ENCODE measurements around the gene MADCAM1.
"Not testable (repeated sequence)": the region's sequence is repeated elsewhere in the genome, so short reads cannot be mapped to it uniquely, and the experiment has no call there.

Gene MADCAM1

DNA sequence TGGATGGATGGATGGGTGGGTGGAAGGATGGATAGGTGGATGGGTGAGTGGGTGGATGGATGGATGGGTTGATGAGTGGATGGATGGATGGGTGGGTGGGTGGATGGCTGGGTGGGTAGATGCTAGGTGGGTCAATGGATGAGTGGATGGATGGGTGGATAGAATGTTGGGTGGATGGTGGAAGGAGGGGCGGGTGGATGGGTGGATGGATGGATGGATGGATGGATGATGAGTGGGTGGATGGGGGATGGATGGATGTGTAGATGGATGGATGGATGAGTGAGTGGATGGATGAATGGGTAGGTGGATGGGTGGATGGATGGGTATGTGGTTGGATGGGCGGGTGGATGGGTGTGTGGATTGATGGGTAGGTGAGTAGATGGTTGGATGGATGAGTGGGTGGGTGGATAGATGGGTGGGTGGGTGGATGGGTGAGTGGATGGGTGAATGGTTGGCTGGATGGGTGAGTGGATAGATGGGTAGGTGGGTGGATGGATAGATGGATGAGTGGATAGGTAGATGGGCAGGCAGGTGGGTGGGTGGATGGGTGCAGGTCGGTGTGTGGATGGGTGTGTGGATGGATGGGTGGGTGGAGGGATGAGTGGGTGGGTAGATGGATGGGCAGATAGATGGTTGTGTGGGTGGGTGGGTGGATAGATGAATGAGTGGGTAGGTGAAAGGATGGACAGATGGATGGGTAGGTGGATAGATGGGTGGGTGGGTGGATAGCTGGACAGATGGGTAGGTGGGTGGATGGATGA, 31.1 kb upstream of the MADCAM1 start:
- no peak for DNase-seq (ENCODE audit: low spot score)

DNA sequence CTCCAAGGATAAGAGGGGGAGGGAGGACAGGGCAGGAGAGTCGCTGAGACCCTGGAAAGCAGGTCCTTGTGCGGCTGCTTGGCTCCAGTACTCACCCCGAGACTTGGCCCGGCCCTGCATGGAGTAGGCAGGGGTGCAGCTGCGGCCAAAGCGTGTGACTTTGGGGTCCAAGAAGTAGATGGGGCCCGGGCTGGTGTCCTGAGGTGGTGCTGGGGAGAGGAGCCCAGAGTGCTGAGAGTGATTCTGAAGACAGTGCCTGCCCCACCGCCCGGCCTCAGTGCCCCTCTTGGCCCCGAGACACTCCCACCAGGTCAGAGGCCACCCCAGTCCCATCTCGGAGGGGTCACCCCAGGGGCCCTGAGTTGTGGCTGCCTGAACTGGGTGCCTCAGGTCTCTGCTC, 28.7 kb upstream of the MADCAM1 start:
- DNase-seq (ENCODE audit: low spot score): no peak

DNA sequence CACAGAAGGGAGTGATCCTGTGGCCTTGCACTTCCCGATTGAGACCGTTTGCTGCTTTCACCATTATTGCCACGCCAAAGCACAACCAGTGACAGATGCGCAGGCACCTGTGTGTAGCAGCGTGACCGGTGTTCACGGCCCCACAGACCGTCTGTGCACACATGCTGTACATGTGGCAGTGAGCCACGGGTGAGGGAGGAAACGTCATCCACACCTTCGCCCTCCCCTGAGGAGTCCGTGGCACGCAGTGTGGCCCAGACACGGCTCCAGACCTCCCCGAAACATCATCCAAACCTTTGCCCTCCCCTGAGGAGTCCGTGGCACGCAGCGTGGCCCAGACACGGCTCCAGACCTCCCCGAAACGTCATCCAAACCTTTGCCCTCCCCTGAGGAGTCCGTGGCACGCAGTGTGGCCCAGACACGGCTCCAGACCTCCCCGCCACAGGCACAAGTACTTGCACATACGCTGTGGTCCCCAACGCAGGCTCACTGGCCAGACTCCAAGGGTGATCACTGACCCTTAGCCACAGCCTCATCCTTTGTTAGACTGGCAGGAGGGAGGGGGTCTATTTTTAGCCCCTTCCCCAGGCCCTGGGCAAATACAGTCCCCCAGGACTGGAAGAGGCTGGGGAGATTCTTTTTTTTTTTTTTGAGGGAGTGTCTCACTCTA, 27.6 kb upstream of the MADCAM1 start:
- DNase-seq (ENCODE audit: low spot score): no peak

DNA sequence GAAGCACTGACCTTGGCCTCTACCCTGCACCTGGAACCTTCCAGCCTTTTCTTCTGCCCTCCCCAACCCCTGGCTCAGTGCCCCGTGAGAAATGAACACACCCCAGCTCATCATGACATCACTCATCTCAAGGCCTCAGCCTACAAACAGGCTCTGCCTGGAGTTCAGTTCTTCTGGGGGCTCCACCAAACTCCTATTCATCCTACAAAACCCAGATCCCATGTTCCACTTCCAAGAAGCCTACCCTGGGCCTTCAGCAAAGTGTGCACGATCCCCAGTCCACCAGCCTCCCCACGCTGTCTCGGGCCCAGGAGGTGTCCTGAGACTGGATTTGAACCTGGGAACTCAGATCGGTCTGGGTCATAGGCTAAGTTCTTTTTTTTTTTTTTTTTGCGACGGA, 26.5 kb upstream of the MADCAM1 start:
- no peak for DNase-seq (ENCODE audit: low spot score)

DNA sequence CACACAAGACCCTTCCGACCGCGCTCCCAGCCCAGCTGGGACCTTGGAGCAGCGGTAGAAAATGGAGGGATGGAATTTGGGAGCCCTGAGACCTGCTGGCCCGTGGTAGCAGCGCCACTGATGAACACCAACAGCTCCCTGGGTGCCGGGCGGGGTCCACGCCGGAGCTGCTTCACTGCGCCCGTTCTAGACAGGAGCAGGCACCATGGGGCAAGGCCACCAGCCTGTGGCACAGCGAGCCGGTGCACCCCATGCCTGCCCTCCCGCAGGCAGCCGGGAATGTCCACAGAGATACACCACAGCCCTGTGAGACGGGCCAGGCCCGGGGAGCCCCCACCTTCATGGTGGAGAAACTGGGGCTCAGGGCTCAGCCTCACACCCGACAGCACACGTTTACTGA, 25.6 kb upstream of the MADCAM1 start:
- no peak for DNase-seq (ENCODE audit: low spot score)

DNA sequence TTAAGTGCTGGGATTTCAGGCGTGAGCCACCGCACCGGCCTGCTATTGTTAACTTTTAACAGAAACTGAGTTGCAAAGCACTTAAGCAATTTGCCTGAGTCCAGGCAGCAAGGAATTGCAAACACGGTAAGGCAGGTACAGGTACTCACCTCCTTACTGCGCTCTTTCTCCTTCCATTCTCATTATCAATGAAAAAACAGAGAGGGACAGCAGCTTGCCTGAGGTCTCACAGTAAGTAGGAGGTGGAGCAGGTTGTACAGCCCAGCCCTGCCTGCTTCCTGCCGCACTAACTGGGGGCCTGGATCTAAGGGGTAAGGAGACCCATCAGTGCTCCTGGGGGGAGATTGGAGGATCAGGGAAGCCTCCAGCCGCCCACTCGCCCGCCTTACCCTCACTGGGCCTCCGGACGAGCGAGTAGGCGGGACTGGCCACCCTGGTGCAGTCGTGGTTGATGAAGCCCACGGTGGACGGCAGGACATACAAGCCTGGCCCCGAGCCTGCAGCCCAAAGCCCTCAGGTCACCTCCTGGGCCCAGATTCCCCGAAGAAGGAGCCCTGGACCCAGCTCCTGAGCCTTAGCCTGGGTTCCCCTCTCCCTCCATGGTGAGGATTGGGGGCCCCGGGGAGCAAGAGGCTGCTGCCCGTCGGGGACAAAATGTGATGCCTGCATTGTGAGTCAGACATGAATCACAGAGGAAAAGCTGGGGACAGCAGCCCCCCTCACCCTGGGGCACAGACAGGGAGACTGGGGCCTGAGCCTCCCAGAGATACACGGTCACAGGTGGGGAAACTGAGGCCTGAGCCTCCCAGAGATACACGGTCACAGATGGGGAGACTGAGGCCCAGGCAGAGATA, 24.1 kb upstream of the MADCAM1 start:
- no peak for DNase-seq (ENCODE audit: low spot score)

DNA sequence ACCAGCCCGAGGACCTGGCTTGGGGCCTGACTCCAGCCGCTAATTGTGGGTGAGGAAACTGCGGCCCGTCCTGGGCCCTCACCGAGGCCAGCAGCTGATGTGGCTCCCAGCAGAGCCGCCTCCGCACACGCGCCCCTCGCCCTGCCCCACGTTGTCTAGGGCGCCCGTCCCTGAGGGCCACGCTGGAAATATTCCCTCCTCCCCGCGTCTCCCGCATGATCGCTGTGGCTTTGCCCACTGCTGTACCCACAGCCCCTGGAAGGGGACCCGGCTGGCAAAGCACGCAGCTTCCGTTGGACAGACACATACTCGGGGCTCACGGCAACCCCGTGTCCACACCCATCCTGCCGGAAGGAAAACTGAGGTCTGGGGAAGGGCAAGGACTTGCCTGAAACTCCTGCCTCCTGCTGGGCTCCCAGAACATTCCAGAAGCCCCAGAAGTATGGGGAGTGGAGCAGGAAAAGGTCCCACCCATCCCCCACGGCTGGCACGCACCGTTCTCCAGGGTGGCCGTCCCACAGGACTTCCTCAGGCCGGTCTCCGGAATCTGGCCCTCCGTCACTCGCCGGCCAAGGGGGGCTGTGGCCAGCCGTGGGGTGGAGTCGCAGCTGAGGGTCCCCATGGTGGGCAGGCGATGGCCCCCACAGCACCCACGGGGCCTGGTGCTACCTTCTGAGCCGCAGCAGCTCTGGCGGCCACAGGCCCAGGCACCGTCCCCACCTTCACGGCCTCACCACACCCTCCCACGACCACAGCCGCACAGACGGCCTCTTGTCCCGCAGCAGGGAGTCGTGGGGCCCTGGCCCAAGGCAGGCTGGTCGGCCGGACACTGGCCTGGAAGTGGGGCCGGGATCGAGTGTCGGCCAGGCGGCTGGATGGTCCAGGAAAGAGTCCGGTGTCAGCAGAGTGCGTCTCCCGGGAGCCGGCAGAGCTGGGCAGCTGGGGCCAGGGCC, 21.9 kb upstream of the MADCAM1 start:
- DNase-seq (ENCODE audit: low spot score): no peak

DNA sequence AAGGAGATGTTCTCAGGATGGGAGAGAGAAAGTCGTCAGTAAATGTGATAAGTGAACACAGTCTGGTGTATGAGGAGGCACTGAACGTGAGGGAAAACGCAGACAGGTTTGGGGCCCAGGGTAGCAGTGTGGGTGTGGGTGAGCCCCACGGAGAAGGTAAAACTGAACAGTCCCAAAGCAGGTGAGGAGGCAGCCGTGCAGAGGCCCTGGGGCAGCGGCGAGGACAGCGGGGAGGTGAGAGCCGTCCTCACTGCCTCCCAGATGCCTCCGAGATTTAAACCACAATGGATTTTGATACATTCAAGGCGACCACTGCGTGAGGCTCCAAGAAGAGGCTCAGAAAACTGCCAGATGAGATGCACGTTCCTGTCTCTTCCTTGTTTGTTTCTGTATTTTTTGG, 20.9 kb upstream of the MADCAM1 start:
- no peak for DNase-seq (ENCODE audit: low spot score)

DNA sequence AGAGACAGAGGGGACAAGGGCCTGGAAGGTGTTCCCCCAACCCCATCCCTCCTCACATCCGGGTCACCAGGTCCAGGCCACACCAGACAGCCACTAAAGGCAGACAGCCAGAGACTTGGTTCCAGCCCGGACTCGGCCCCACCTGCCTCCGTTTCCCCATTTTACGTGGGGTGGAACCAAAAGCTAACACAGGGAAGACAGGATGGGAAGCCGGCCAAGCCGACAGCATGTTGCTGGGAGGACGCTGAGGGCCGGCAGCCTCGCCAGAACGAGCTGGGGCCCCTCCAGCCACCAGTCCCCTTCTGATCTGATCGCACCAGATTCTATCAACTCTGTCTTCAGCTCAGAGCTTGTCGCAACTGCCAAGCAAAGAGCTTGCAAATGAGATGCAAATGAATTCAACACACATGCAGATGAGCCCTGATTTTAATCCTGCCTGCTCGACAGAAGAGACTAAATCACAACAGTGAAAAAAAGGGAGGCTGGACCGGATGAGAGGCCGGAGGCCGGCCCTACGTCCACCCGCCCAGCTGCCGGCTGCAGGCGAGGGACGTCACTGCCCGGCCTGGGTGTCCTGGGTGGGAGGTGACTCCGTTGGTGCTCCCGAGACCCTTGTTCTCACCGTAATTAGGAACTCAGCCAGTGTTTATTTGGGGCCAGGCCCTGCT, 17.9 kb upstream of the MADCAM1 start:
- DNase-seq (ENCODE audit: low spot score): no peak

DNA sequence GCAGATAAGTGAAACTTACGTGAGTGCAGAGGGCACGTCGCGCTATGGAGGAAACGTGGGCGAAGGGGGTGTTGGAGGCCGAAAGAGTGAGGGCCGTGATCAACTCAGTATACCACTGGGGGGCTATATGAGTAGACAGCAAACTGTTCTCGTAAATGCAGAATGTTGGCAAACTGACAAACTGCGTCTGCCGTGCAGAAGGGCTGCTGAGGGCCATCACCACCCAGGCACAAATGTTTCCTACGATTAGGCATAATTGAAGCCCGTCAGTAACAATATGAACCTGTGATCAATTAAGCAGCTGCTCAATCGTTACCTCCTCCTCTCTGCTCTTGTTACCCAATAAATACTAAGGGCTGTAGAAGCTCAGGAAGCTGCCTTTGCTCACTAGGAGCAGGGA, 17.3 kb upstream of the MADCAM1 start:
- DNase-seq (ENCODE audit: low spot score): no peak

DNA sequence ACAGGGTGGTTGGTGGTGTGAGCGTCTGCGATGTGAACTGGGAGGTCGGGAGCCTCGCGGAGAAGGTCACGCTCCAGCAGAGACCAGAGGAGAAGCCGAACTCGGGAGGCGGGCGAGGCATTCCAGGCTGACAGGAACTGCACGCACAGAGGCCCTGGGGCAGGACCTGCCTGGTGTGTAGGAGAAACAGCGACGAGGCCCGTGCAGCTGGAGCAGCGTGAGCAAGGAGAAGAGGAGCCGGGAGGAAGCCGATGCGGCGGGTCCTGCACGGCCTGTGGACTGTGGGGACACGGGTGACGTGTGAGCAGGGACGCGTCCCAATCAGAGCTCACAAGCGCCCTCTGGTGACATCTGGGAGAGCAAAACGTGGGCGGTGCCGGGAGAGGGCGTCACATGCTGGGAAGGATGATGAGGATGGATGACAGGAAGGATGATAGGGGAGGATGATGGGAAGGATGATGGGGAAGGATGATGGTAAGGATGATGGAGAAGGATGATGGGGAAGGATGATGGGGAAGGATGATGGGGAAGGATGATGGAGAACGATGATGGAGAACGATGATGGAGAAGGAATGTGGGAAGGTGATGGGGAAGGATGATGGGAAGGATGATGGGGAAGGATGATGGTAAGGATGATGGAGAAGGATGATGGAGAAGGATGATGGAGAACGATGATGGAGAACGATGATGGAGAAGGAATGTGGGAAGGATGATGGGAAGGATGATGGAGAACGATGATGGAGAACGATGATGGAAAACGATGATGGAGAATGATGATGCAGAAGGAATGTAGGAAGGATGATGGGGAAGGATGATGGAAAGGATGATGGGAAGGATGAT, 16.1 kb upstream of the MADCAM1 start:
- DNase-seq (ENCODE audit: low spot score): peak; percentile 55

DNA sequence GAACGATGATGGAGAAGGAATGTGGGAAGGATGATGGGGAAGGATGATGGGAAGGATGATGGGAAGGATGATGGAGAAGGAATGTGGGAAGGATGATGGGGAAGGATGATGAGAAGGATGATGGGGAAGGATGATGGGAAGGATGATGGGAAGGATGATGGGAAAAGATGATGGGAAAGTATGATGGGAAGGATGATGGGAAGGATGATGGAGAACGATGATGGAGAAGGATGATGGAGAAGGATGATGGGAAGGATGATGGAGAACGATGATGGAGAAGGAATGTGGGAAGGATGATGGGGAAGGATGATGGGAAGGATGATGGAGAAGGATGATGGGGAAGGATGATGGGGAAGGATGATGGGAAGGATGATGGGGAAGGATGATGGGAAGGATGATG, 15.2 kb upstream of the MADCAM1 start:
- DNase-seq (ENCODE audit: low spot score): not testable (repeated sequence)

DNA sequence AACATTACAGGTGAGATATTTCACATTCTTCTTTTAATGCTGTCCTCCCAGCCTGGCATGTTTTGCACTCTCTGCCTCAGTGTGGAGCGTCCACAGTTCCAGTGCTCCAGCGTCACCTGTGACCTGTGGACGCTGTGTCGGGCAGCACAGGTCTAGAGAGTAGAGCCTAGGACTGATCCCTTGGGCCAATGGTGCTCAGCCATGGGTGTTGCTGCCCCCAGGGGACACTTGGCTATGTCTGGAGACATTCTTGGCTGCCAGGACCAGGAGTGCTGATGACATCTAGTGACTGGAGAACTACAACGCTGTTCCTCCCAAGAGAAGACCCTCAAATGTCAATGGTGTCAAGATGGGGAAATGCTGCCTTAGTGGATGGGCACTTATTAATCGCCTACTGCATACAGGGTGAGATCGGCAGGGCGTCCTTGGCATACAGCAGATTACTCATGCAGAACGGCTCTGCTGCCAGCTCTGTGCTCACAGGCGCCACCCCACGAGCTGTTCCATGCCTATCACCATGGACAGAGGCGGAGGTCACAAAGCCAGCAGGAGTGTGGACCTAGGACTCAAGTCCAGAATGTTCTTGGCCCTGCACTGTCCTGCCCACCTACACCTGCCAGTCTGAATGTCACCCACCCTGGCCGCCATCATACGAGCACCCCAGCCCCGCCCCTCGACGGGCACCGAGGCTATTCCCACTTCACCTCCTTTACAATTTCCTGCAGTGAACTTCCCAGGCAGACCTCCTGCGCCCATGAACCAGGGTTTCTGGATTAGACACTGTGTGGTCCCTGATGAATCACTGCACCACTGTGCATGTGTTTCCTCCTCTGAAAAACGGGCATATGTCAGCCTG, 13.9 kb upstream of the MADCAM1 start:
- DNase-seq (ENCODE audit: low spot score): no peak

DNA sequence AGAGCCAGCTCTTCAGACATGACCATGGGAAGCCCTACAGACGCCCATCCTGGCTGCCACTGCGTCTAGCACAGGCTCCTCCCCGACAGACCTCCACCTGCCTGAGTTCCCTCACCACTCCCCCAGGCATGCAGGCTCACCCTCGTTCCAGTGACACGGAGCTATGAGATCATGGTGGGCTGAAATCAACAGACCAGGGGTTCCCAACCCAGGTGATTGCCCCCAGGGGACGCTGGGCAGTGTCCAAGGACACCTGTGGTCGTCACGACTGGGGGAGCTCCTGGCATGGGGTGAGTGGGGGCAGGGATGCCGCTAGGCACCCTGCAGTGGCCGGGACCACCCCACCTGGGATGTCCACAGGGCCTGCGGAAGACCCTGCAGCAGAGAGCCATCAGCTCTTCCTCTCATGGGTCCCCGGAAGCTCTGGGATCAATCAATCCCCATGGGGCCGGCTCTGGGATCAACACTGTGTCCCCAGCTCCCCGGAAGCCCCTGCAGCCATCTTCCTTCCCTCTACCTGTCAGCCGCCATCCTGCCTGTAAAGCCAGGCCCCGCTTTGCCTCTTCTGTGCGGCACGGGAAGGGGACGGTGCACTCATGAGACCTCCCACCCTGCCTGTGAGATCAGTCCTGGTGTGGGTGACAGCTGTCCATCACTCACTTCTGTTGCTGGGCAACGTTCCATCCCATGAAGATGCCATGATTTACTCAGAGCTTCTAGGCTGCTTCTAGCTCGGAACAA, 12.8 kb upstream of the MADCAM1 start:
- no peak for DNase-seq (ENCODE audit: low spot score)

DNA sequence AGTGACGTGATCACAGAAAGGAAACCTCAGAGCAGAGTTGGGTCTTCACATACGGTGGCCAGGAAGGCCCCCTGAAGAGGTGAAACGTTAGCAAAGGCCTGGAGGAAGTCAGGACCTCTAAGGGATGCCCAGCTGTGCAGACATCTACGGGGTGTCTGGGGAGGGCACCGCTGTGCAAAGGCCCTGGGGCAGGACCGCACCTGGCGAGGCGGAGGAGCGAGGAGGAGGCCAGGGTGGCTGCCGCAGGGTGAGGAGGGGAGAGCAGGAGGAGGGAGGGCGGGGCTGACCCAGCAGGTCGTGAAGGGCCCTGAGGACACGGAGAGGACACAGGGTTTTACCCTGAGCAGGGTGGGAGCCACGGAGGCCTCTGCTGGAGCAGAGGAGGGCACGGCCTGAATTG, 11.8 kb upstream of the MADCAM1 start:
- DNase-seq (ENCODE audit: low spot score): no peak

DNA sequence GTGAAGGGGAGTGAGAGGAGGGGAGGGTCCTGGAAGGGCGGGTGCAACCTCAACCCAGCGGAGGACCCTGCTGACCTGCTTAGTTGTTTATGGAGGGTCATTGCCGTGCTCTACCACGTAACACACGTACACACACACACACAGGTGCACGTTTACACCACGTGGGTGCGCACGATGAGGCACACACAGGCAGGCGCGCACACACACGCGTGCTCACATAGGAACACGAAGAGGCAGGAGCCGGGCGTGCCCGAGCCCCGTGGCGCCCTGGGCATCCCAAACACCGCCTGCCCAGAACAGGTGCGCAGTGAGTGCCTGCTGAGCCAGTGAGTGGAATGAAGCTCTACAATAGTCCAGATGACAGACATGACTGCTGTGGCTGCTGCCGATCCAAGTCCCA, 11.2 kb upstream of the MADCAM1 start:
- DNase-seq (ENCODE audit: low spot score): no peak

DNA sequence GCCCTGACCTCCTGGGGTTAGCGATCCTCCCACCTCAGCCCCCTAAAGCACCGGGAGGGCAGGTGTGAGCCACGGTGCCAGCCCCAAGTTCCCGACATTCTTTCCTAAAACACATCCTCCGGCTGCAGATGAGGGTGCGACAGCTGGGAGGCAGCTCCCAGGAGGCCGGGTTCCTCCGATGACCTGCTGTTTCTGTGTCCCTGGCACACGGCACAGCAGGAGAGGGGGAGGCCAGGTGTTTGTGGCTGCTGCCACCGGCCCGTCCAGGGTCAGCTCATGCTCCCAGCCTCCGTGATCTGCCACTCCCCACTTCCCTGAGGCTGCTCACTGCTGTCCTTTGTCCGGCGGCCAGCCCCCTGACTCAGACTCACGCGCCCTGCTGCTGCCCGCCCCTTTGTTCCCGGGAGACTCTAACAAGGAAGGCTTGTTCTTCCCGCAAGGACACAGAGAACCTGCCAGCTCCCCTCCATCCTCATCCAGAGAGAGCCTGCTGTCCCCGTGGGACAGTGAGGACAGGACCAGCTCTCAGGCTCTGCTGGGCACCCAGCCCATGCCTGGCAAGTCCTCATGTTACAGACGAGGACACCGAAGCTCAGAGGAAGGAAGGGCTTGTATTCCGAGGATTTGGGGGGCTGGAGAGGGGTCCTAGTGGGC, 10.6 kb upstream of the MADCAM1 start:
- DNase-seq (ENCODE audit: low spot score): no peak

Measured in kidney capillary endothelial cell (primary cell).